Upper lobe of right lung (tissue), 1 donor: Measurements from ENCODE around the gene WRAP73. TPM values are rescaled to one million over a fixed set of nuclear protein-coding genes. Genes with fewer than 3 reads are reported as not detected.
"Not testable (repeated sequence)": the region's sequence is repeated elsewhere in the genome, so short reads cannot be mapped to it uniquely, and the experiment has no call there.

Experiments used
- ATAC-seq: fragments of 200-7000 bp; cut with Tn5 transposase; one replicate; pipeline ENCODE4 v1.9.1; 2020; ENCODE audit warnings: mild to moderate bottlenecking, moderate library complexity
- DNase-seq: peaks from one replicate; pipeline ENCODE4 v3.0.0-alpha.2; 2020
- H3K27ac ChIP-seq: fragments of 200-600 bp; one replicate; pipeline ENCODE4 v1.8.0; 2022
- H3K27me3 ChIP-seq: fragments of 200-600 bp; one replicate; pipeline ENCODE4 v1.8.0; 2022; ENCODE audit warnings: mild to moderate bottlenecking
- H3K36me3 ChIP-seq: fragments of 200-600 bp; one replicate; pipeline ENCODE4 v1.8.0; 2022
- H3K4me1 ChIP-seq: fragments of 200-600 bp; one replicate; pipeline ENCODE4 v1.8.0; 2022
- H3K4me3 ChIP-seq: fragments of 200-600 bp; one replicate; pipeline ENCODE4 v1.8.0; 2022; ENCODE audit warnings: mild to moderate bottlenecking
- H3K9me3 ChIP-seq: fragments of 200-600 bp; one replicate; pipeline ENCODE4 v1.8.0; 2022
- CTCF ChIP-seq: fragments of 200-600 bp; IDR thresholded peaks from one replicate; pipeline ENCODE4 v1.8.0; 2022; ENCODE audit warnings: antibody characterized with exemption
- intact Hi-C: fragments of 100-400 bp; cut with DNase I; formaldehyde crosslinking; loops from one replicate; pipeline ENCODE4 v1.11.0; 2022
- total RNA-seq: library from RNA; stranded (reverse); fragmentation: NEBNext Ultra II Directional; extraction: Animal tissue kit (Norgen Biotek cat#: 25700); gene quantifications from one replicate; pipeline ENCODE4 v1.2.1, GENCODE V29; 2021
- donor health status: DM: no; HTN: yes; CAD: no; lungs with severe emphysema.

The WRAP73 gene
- total RNA-seq, 1 donor from 2014 or later, result 18.5 TPM

GRCh38 chr1:3621151-3621671 lies 28.7 kb downstream of the WRAP73 start:
- H3K4me3 ChIP-seq, intact Hi-C loops, H3K27me3 ChIP-seq, H3K36me3 ChIP-seq, DNase-seq, ATAC-seq, H3K9me3 ChIP-seq, H3K27ac ChIP-seq: not testable (repeated sequence)
- TF ChIP-seq CTCF, result peak; percentile 74
- peaks cover 26% of the 10 kb centered on the region for H3K4me1 ChIP-seq

- Histone ChIP-seq H3K9me3 (no peaks in the 10 kb centered on the region), H3K4me1 (peaks cover 21% of the 10 kb centered on the region), H3K27me3 (no peaks in the 10 kb centered on the region), H3K27ac (no peak overlapping the region), H3K36me3 (no peaks in the 10 kb centered on the region), H3K4me3 (no peak overlapping the region)
- DNase-seq (no peak), ATAC-seq (no peak)
- intact Hi-C loops, result no loop called here
- TF ChIP-seq CTCF, result no peak
These were observed 29.2 kb downstream of the WRAP73 start for GRCh38 chr1:3620708-3621107.

GRCh38 chr1:3618881-3619671 lies 30.8 kb downstream of the WRAP73 start:
- intact Hi-C loops, result loop anchor here (2.0 to 5.0 kb wide), 2 partner anchors 52 to 128 kb away; no protein-coding TSS in a partner anchor
- Histone ChIP-seq H3K27ac (no peak overlapping the region), H3K4me1 (peaks cover 20% of the 10 kb centered on the region), H3K9me3 (no peaks in the 10 kb centered on the region), H3K36me3 (no peaks in the 10 kb centered on the region), H3K4me3 (no peak overlapping the region), H3K27me3 (no peaks in the 10 kb centered on the region)
- TF ChIP-seq CTCF, result peak; percentile 81
- ATAC-seq, result peak; percentile 89
- no peak for DNase-seq

GRCh38 chr1:3618531-3618880 lies 31.4 kb downstream of the WRAP73 start:
- intact Hi-C loops, result loop anchor here (2.0 to 5.0 kb wide), 2 partner anchors 51 to 128 kb away; no protein-coding TSS in a partner anchor
- no peak for ATAC-seq

GRCh38 chr1:3617806-3618345 lies 32.0 kb downstream of the WRAP73 start:
- H3K36me3 ChIP-seq, result no peaks in the 10 kb centered on the region
- H3K9me3 ChIP-seq, result no peaks in the 10 kb centered on the region
- no peak for DNase-seq
- H3K4me3 ChIP-seq, result no peak overlapping the region
- H3K27ac ChIP-seq, result no peak overlapping the region
- ATAC-seq, result no peak
- no peak for TF ChIP-seq CTCF
- no peaks in the 10 kb centered on the region for H3K27me3 ChIP-seq
- intact Hi-C loops, result loop anchor here (2.0 to 5.0 kb wide), 2 partner anchors 51 to 127 kb away; no protein-coding TSS in a partner anchor
- H3K4me1 ChIP-seq, result peaks cover 20% of the 10 kb centered on the region

More at GRCh38 chr1:3618531-3618880, 31.4 kb downstream of the WRAP73 start:
- no peaks in the 10 kb centered on the region for H3K27me3 ChIP-seq
- no peak for TF ChIP-seq CTCF
- no peaks in the 10 kb centered on the region for H3K9me3 ChIP-seq
- no peaks in the 10 kb centered on the region for H3K36me3 ChIP-seq
- no peak overlapping the region for H3K4me3 ChIP-seq
- no peak for DNase-seq
- no peak overlapping the region for H3K27ac ChIP-seq
- H3K4me1 ChIP-seq, result peaks cover 22% of the 10 kb centered on the region
